ENCODE results near the gene MINDY2.

The MINDY2 gene

DNA sequence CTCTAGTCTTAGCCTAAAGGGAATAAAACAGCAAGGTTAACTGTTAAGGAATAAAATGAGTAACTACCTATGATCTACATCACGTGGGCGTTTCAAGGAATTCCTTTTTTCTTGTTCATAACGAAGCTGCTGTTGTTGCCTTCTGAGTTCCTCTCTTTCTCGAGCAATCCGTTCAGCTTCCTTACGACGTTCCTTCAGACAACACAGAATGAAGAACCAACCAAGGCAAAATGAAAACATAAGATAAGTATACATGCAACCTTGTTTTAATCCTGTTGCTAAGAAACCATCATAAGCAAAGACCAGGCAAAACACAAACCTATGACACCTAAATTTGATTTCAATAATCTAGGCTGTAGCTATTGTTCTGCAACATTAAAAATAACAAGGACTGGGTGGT, 118.3 kb downstream of the MINDY2 start:
- in situ Hi-C loops (cut with MboI; ENCODE audit: low sequenced_read_pairs, unreplicated experiment) = no loop called here
- DNase-seq (ENCODE audit: low spot score) = no peak
- no peak for TF ChIP-seq CTCF (IDR thresholded peaks at IDR 0.05; ENCODE audit: borderline replicate concordance, control extremely low read depth, extremely low read depth, insufficient read depth, missing control alignments)

DNA sequence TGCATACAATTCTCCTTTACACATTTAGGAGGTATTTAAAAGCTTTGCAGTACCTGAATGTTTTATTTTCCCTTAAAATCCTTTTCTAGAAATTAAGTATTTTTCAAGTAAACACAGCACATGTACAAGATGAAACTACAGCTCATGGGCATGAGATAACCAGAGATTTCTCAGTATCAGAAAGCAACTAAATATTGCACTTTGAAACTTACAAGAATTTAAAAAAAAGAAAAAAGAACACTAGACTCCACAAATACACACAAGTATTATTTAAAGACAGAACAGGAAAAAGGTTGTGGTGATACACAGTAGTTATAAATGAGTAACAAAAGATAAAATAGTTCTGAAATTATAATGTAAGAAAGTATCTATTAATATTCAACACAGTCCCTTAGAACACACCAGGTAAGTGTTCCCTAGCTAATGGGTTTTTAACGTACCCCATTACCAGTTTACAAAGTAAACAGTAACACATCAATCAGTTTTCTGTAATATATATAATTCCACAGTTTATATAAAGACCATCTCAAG, 127.1 kb downstream of the MINDY2 start:
- DNase-seq (ENCODE audit: low spot score) = no peak
- no peak for TF ChIP-seq CTCF (IDR thresholded peaks at IDR 0.05; ENCODE audit: borderline replicate concordance, control extremely low read depth, extremely low read depth, insufficient read depth, missing control alignments)
- in situ Hi-C loops (cut with MboI; ENCODE audit: low sequenced_read_pairs, unreplicated experiment) = no loop called here

DNA sequence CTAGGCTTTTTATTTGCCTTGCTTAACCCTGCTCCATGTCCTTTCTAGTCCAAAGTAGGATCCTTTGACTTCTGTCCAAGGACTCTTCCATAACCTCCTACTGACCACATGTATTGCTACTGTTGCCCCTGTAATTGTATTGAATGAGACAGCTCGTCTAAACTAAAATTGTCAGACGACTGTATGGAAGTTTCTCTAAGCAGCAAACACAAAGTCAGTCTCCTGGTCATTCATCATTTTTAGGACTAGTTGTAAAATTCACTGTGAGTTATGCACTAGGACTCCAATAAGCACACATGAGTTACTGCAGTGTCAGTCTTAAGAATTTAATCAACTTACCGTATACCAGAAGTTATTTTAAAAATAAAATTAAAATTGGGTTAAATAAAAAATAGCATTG, 129.5 kb downstream of the MINDY2 start:
- in situ Hi-C loops (cut with MboI; ENCODE audit: low sequenced_read_pairs, unreplicated experiment) = no loop called here
- no peak for TF ChIP-seq CTCF (IDR thresholded peaks at IDR 0.05; ENCODE audit: borderline replicate concordance, control extremely low read depth, extremely low read depth, insufficient read depth, missing control alignments)
- DNase-seq (ENCODE audit: low spot score) = no peak

- DNase-seq (ENCODE audit: low spot score) = no peak
- in situ Hi-C loops (cut with MboI; ENCODE audit: low sequenced_read_pairs, unreplicated experiment) = no loop called here
- TF ChIP-seq CTCF (IDR thresholded peaks at IDR 0.05; ENCODE audit: borderline replicate concordance, control extremely low read depth, extremely low read depth, insufficient read depth, missing control alignments) = no peak
Observed at GRCh38 chr15:58908550-58909309, 137.6 kb downstream of the MINDY2 start.

DNA sequence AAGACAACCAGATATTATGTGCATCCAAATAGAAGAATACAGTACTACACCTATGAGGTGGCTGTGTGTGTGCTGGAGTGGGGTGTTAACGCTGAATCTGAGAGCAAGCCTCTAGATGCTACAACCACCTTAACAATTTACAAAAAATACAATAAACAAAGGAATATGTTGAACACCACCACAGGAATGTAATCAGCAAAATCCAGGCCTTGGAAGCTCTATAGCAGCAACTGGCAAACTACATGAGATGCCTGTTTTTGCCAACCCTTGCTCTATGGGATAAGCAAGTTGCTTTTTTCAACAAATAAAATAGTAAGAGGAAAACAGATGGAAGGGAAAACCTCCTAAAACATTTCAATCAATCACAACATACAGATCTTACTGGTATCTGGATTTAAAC, 138.5 kb downstream of the MINDY2 start:
- DNase-seq (ENCODE audit: low spot score) = no peak
- in situ Hi-C loops (cut with MboI; ENCODE audit: low sequenced_read_pairs, unreplicated experiment) = no loop called here
- no peak for TF ChIP-seq CTCF (IDR thresholded peaks at IDR 0.05; ENCODE audit: borderline replicate concordance, control extremely low read depth, extremely low read depth, insufficient read depth, missing control alignments)

- DNase-seq (ENCODE audit: low spot score) = no peak
- TF ChIP-seq CTCF (IDR thresholded peaks at IDR 0.05; ENCODE audit: borderline replicate concordance, control extremely low read depth, extremely low read depth, insufficient read depth, missing control alignments) = no peak
- in situ Hi-C loops (cut with MboI; ENCODE audit: low sequenced_read_pairs, unreplicated experiment) = no loop called here
Observed at GRCh38 chr15:58910456-58910855, 139.4 kb downstream of the MINDY2 start.
